Measurements from ENCODE around the gene ZNF564.
"Not testable (repeated sequence)": the region's sequence is repeated elsewhere in the genome, so short reads cannot be mapped to it uniquely, and the experiment has no call there.

Gene ZNF564

DNA sequence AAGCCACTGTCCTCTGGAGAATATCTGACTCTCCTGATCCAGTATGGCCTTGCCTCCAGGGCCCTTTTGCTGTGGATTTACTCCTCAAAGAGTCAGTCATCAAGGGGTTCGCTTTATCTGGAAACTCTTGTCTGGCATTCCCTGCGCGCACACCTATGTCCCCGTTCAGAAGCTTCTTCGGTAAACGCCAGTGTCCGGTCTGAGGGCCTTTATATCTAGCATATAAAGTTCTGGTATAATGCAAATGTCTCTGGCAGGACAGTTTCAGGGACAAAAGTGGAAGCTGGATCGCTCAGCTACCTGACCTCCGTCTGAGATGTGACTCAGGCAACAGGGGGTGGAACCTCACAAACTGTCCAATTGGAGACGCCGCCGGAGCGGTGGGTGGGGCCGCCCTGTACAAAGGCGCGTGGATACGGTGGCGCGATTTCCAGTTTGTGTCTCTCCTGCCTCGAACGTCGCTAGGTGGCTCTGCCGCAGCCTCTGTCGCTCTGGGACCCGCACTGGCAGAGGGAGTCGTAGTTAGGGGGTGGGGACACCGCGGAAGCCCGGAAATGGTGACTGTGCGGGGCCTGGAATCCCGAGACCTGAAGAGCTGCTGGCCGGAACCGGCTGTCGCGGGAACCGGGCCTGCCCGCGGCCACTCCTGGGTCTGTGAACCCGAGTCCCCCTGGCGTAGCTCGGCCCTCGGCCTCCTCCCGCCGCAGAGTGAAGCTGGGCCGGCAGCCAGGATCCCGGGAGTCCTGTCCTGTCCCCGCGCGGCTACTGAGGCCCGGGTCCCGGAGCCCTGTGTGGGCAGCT lies 56.1 kb downstream of the ZNF564 start:
- peak; percentile 97 for DNase-seq

DNA sequence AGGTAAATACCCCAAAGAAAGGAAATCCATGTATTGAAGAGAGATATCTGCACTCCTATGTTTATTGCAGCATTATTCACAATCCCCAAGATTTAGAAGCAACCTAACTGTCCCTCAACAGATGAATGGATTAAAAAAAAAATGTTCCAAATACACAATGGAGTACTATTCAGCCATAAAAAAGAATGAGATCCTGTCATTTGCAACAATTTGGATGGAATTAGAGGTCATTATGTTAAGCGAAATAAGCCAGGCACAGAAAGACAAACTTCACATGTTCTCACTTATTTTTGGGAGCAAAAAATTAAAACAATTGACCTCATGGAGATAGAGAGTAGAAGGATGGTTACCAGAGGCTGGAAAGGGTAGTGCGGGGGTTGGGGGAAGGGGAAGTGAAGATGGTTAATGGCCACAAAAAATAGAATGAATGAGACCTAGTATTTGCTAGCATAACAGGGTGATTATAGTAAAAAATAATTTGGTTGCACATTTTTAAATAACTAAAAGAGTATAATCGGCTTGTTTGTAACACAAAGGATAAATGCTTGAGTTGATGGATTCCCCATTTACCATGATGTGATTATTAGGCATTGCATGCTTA lies 56.9 kb downstream of the ZNF564 start:
- DNase-seq = no peak

DNA sequence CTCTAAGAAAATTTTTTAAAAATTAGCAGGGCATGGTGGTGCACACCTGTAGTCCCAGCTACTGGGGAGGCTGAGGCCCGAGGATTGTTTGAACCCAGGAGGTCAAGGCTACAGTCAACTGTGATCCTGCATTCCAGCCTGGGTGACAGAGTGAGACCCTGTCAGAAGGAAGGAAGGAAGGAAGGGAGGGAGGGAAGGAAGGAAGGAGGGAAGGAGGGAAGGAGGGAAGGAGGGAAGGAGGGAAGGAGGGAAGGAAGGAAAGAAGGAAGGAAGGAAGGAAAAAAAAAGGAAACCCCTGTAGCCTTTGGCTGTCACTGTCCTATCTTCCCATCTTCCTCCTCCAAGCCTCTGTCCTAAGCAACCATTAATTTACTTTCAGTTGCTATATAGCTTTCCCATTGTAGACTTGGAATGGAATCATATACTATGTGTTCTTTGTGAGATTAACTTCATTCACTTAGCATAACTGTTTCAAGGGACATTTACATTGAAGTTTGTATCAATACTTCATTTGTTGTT lies 65.0 kb downstream of the ZNF564 start:
- DNase-seq = not testable (repeated sequence)

DNA sequence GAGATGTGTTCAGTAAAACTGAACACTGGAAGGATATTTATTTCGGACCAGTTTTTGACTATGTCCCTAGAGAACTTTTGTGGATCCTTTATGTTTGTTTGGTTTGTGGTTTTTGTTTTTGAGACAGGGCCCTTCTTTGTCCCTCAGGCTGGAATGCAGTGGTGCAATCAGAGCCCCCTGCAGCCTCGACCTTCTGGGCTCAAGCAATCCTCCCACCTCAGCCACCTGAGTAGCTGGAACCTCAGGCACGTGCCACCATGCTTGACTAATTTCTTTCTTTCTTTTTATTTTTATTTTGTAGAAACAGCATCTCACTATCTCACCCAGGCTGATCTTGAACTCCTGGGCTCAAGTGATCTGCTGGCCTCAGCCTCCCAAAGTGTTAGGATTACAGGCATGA lies 65.7 kb downstream of the ZNF564 start:
- DNase-seq = no peak

DNA sequence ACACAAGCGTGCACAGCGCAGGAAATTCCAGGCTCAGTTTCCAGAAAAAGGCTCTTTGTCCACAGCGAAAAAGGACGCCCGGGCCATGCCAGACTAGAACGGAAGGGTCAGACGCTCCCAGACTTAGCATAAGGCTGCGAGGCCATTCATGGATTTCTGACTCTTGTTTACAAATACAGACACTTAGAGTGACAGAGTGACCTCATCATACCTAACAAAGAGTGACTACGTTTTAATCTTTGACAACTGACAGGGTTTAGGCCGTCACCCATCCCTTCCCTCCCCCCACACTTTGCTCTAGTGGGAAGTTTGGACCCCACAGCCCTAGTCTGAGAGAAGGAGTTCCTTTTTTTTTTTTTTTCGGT lies 66.2 kb downstream of the ZNF564 start:
- DNase-seq = no peak

DNA sequence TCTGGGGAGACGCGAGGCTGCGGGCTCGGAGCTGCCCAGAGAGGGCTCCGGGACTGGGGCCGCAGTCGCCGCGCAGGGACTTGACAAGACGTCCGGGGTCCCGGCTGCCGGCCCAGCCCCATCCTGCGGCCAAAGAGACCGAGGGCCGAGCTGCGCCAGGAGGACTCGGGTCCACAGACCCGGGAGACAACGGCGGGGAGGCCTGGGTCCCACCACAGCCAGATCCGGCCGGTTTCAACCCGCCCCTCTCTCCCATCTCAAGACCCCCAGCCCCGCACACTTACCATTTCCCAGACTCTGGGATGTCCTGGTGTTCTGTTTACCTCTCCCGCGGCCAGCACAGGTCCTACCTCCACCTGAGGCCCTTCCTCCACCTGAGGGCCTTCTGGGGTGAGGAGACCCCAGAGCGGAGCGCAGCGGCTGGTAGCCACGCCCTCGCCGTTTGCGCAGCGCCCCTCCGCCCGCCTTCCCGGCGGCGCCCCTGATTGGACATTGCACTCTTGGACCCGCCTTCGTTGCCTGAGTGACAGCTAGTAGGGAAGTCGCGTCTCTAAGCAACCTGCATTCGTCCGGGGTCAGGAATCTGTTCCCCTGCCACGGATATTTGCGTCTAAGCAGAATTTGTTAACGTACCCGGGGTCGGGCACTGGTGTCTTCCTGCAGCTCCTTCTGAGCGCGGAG lies 66.8 kb downstream of the ZNF564 start, which contains the start of gene ZNF709:
ZNF709 (minus strand) TSS at position 446 of the 681 bp plus-strand sequence; CDS start at position 287, 159 bp downstream.
- peak; percentile 93 for DNase-seq

DNA sequence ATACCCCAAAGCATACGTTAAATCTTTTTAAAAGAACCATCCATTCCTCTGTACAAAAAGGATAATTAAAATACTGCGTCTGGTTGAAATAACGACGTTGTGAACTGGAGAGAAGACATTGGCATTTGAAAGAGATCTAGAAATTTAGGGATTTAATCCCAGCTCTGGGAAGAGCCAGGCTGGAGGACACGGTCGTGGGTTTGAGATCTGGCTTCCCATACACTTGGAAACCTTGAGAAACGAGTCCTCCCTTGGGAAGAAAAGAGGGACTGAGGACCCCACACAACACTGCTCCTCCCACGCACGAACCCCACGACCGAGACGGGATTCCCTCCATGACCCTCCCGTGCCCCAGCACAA lies 67.3 kb downstream of the ZNF564 start:
- no peak for DNase-seq

DNA sequence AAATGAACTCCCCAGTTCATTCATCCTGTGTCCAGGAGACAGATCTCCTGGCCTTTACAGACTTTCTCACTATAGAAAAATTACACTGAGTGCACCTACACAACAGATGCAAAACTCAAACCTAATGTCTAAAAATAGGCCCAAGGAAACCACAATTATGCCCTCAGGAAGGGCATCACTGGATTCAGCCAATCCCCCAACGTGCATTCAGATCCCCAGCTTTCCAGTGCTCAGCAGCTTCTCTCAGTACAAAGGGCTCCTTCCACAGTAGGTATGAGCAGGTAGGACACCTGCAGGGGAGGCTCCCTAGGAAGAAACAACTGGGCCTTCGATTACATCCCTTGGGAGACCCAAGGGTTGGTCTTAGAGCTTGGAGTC lies 68.8 kb downstream of the ZNF564 start:
- peak; percentile 89 for DNase-seq

DNA sequence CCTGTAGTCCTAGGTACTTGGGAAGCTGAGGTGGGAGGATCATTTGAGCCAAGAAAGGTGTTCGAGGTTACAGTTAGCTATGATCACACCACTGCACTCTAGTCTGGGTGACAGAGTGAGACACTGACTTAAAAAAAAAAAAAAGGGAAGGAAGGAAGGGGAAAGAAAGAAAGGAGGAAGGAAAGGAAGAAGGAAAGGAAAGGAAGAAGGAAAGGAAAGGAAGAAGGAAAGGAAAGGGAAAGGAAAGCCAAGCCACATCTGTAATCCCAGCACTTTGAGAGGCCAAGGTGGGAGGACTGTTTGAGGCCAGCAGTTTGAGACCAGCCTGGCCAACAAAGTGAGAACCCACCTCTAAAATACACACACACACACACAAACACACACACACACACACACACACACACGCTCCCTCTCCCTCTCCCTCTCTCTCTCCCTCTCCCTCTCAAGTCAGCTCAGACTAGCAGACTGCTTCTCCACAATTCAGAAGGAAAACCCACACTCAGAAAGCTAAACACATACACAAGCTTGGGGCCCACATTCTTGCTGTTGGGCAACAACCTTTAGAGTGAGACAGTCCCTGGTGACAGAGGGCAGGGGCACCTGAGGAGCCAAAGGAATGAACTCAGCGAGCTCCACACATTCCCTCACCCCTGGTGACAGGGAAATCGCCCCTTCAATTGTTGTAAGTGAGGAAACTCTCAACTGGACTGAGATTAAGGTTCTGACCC lies 69.3 kb downstream of the ZNF564 start:
- DNase-seq = peak; percentile 71

DNA sequence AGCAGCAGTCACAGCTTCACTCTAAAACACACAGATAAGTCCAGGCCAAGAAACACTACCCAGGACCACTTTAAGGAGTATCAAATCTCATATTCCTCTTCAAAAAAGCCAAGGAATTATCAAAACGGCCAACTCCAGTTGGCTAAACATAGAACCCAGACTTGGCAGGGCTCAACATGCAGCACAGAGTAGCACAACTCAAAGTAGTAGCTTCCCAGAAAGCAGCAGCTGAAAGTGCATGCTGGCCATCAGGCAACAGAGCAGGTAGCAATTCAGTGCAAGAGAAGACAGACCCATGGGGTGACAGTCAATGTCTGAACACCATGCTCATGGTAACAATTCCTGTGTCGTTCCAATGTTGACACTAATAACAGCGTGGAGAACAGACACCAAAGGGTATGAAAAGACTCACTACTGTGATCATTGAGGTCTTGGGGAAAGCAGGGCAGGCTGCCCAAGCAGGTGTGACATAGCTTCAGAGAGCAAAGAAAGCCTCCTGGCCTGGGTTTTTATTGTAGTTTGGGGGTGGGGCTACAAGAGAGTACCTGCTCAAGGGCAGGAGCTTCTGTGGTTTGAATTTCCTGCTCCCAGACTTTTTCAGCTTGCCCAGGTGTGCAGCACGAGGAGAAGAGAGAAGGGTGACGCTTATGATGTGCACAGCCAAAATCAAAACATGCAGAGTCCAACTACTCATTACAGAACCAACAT lies 72.9 kb downstream of the ZNF564 start:
- DNase-seq = peak; percentile 91

Data from RPMI8226 (cell line).